K562 (cell line): ENCODE measurements around the gene DENND2A. TPM values are rescaled to one million over a fixed set of nuclear protein-coding genes. Genes with fewer than 3 reads are reported as not detected.

ENCODE experiments used
- ATF1 ChIP-seq, 2 experiments: fragments of 450-650 bp in 1 of 2; IDR thresholded peaks; 2 replicates each; pipeline ENCODE4 v1.6.1; 2016; ENCODE audit warnings: missing compliant biosample characterization in 1 of 2, missing genetic modification characterization in 1 of 2
- BRF1 ChIP-seq: IDR thresholded peaks from 3 replicates; pipeline ENCODE4 v1.6.1; 2011; ENCODE audit warnings: borderline replicate concordance, mild to moderate bottlenecking; ENCODE audit not compliant: insufficient read length; ENCODE audit errors: extremely low read depth
- PCBP2 ChIP-seq: fragments of 200-400 bp; formaldehyde crosslinking; IDR thresholded peaks from 2 replicates; pipeline ENCODE4 v1.6.1; 2018; ENCODE audit warnings: low read length, low read depth, mild to moderate bottlenecking, moderate library complexity; ENCODE audit not compliant: poor library complexity, severe bottlenecking
- PHF21A ChIP-seq: fragments of 450-650 bp; IDR thresholded peaks from 2 replicates; pipeline ENCODE4 v1.6.1; 2017; ENCODE audit warnings: low read depth, borderline replicate concordance
- PPARD ChIP-seq: fragments of 250-450 bp; sonication (Bioruptor Pico); IDR thresholded peaks from 2 replicates; pipeline ENCODE4 v1.8.0; 2022; ENCODE audit warnings: inconsistent platforms, mild to moderate bottlenecking, moderate library complexity
- ZBTB34 ChIP-seq: fragments of 250-450 bp; sonication (Bioruptor Pico); IDR thresholded peaks from 2 replicates; pipeline ENCODE4 v1.8.0; 2021; ENCODE audit warnings: mild to moderate bottlenecking, moderate library complexity
- ZBTB40 ChIP-seq, 2 experiments: fragments of 450-650 bp in 1 of 2; sonication (generic) in 1 of 2; formaldehyde crosslinking in 1 of 2; IDR thresholded peaks; 2 replicates each; pipeline versions ENCODE4 v1.7.1 to v1.9.0; 2016 to 2022; ENCODE audit warnings: inconsistent platforms in 1 of 2, mild to moderate bottlenecking in 1 of 2, missing genetic modification reagents in 1 of 2
- ZNF217 ChIP-seq: sonication (generic); formaldehyde crosslinking; IDR thresholded peaks from 2 replicates; pipeline ENCODE4 v1.8.0; 2022; ENCODE audit warnings: mild to moderate bottlenecking, missing genetic modification reagents
- polyA plus RNA-seq, 8 experiments: library from polyadenylated mRNA; depleted of rRNA in 4 of 8; stranded (reverse) in 5 of 8; unstranded in 3 of 8; fragments of >200 nt; fragmentation: Nextera tagmentation in 2 of 8; fragmentation: Illumina TruSeq in 1 of 8; extraction: Ambion mirVana in 2 of 8; extraction: Trizol in 1 of 8; gene quantifications; 2 replicates each; pipeline versions ENCODE4 v1.2.1 to v1.2.3, GENCODE V29; 2011 to 2014; ENCODE audit warnings: inconsistent platforms in 1 of 8, missing spikeins in 1 of 8
- total RNA-seq, 7 experiments: library from RNA; depleted of rRNA in 6 of 7; stranded (reverse); fragments of >200 nt in 6 of 7; fragmentation: Illumina TruSeq in 2 of 7; extraction: Trizol in 2 of 7; gene quantifications; 2 replicates each; pipeline versions ENCODE4 v1.2.1 to v1.2.3, GENCODE V29; 2011 to 2021; ENCODE audit warnings: low replicate concordance in 1 of 7
- TF ChIP-seq, protein P1 (sequence below): sonication (generic); formaldehyde crosslinking; IDR thresholded peaks from 2 replicates; pipeline ENCODE4 v1.8.0; 2023; ENCODE audit warnings: missing genetic modification reagents, mild to moderate bottlenecking, borderline replicate concordance

The DENND2A gene
- total and polyA plus RNA-seq, 9 of the 15 experiments (the other 6 are each of a cell fraction or from before 2014, with no cell fraction given) = not detected

DNA sequence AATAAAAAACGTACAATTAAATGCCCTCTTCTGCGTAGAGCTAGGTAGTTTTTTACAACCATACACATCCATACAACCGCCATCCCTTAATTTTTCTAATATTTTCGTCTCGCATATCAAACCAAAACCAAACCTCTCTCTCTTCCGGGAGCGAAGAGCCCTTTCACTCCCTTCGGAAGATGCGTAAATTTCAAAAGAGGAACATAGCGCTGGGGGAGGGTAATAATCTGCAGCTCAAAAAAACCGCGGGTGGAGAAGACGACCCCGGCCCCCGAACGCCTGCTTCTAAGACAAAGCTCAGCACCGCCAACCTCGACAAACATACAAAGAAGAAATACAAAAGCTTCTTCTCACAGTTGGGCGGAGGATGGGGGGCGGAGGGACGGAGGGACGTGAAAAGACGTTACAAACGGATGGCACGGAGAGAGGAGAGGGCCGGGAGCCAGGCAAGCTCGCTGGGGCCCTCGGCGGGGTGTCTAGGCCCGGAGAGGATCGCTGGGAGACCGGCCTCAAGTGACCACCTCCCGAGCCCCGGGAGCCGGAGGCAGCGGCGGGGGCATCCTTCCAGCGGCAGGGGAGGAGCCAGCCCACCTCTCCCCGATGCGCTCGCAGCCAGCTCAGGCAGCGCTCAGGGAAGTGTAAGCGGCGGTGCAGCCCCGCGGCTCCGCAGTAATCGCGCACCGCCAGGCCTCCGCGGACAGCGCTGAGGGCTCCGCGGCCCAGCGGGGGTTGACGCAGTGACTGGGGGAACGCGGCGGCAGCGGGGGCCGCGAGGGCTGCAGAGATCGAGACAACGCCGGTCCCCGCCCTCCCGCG, 162.2 kb downstream of the DENND2A start (continued):
- TF ChIP-seq, protein P1, sequence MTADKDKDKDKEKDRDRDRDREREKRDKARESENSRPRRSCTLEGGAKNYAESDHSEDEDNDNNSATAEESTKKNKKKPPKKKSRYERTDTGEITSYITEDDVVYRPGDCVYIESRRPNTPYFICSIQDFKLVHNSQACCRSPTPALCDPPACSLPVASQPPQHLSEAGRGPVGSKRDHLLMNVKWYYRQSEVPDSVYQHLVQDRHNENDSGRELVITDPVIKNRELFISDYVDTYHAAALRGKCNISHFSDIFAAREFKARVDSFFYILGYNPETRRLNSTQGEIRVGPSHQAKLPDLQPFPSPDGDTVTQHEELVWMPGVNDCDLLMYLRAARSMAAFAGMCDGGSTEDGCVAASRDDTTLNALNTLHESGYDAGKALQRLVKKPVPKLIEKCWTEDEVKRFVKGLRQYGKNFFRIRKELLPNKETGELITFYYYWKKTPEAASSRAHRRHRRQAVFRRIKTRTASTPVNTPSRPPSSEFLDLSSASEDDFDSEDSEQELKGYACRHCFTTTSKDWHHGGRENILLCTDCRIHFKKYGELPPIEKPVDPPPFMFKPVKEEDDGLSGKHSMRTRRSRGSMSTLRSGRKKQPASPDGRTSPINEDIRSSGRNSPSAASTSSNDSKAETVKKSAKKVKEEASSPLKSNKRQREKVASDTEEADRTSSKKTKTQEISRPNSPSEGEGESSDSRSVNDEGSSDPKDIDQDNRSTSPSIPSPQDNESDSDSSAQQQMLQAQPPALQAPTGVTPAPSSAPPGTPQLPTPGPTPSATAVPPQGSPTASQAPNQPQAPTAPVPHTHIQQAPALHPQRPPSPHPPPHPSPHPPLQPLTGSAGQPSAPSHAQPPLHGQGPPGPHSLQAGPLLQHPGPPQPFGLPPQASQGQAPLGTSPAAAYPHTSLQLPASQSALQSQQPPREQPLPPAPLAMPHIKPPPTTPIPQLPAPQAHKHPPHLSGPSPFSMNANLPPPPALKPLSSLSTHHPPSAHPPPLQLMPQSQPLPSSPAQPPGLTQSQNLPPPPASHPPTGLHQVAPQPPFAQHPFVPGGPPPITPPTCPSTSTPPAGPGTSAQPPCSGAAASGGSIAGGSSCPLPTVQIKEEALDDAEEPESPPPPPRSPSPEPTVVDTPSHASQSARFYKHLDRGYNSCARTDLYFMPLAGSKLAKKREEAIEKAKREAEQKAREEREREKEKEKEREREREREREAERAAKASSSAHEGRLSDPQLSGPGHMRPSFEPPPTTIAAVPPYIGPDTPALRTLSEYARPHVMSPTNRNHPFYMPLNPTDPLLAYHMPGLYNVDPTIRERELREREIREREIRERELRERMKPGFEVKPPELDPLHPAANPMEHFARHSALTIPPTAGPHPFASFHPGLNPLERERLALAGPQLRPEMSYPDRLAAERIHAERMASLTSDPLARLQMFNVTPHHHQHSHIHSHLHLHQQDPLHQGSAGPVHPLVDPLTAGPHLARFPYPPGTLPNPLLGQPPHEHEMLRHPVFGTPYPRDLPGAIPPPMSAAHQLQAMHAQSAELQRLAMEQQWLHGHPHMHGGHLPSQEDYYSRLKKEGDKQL (CRISPR knock-in tag) = no peak
- TF ChIP-seq PPARD = no peak
- no peak for TF ChIP-seq ZBTB40 (IDR thresholded peaks at IDR 0.05)
- no peak for TF ChIP-seq ZBTB40 (CRISPR knock-in tag; IDR thresholded peaks at IDR 0.05)
- no peak for TF ChIP-seq ZBTB34 (CRISPR knock-in tag)
- no peak for TF ChIP-seq PHF21A
- TF ChIP-seq BRF1 = no peak
- no peak for TF ChIP-seq ZNF217 (CRISPR knock-in tag)
- no peak for TF ChIP-seq ATF1 (CRISPR knock-in tag; IDR thresholded peaks at IDR 0.05)
- TF ChIP-seq ATF1 (tag; IDR thresholded peaks at IDR 0.05) = no peak
- TF ChIP-seq PCBP2 = no peak
